ENCODE measurements around the gene ACOT8.

- no peak for TF ChIP-seq ATF3 (IDR thresholded peaks at IDR 0.05; ENCODE audit: insufficient read depth, low read depth, low read length)
- no peak for TF ChIP-seq CTCF (IDR thresholded peaks at IDR 0.05; ENCODE audit: control extremely low read depth in 1 of 3, insufficient read depth in 1 of 3, low read depth in 1 of 3, low read length in 3 of 3)
- TF ChIP-seq POLR2A (IDR thresholded peaks at IDR 0.05; ENCODE audit: control extremely low read depth in 1 of 2, low read depth in 2 of 2, low read length in 2 of 2) = no peak
- no peak for TF ChIP-seq SIN3A (conservative IDR thresholded peaks at IDR 0.05 in 1 of 2, IDR thresholded peaks at IDR 0.05 in 1 of 2; ENCODE audit: low read depth in 1 of 2, low read length in 2 of 2)
- TF ChIP-seq POLR2AphosphoS5 (IDR thresholded peaks at IDR 0.05; ENCODE audit: low read depth, low read length) = no peak
- no peak for TF ChIP-seq ATF2 (IDR thresholded peaks at IDR 0.05; ENCODE audit: low read length)
- TF ChIP-seq TAF1 (IDR thresholded peaks at IDR 0.05; ENCODE audit: low read depth, low read length) = no peak
- TF ChIP-seq KDM5A (IDR thresholded peaks at IDR 0.05; ENCODE audit: low read length) = no peak
- TF ChIP-seq CHD1 (IDR thresholded peaks at IDR 0.05; ENCODE audit: low read depth, low read length) = no peak
- TF ChIP-seq EZH2 (IDR thresholded peaks at IDR 0.05; ENCODE audit: low read depth, low read length, severe bottlenecking) = no peak
- TF ChIP-seq EP300 (IDR thresholded peaks at IDR 0.05; ENCODE audit: borderline replicate concordance in 1 of 2, low read depth in 2 of 2, low read length in 2 of 2) = no peak
These were observed 30.1 kb upstream of the ACOT8 start, which contains the start of gene SPATA25 for GRCh38 chr20:45887346-45887715.

All from H1 (cell line).